Stimulated activated memory B cell treated with anti-CD40 and anti-IgM and Interleukin-4, amounts not matched to agents 10 μg/mL and 1 μg/mL and 100 μg/mL, for 72 hours (primary cell): Measurements from ENCODE around the gene EXOC4.

Experiments used
- ATAC-seq: fragments of 150-1000 bp; cut with Tn5 transposase; 2 replicates; pipeline ENCODE4 v1.10.0; 2021
- H3K27ac Mint-ChIP-seq: one replicate; pipeline ENCODE4 v1.8.0; 2022; ENCODE audit warnings: mild to moderate bottlenecking, mixed read lengths
- H3K27me3 Mint-ChIP-seq: one replicate; pipeline ENCODE4 v1.8.0; 2022; ENCODE audit warnings: mixed read lengths
- H3K36me3 Mint-ChIP-seq: one replicate; pipeline ENCODE4 v1.8.0; 2022; ENCODE audit warnings: mixed read lengths
- H3K4me1 Mint-ChIP-seq: one replicate; pipeline ENCODE4 v1.8.0; 2022; ENCODE audit warnings: mixed read lengths
- H3K4me3 Mint-ChIP-seq: one replicate; pipeline ENCODE4 v1.8.0; 2022; ENCODE audit warnings: mild to moderate bottlenecking, moderate library complexity, mixed read lengths
- H3K9me3 Mint-ChIP-seq: one replicate; pipeline ENCODE4 v1.8.0; 2022; ENCODE audit warnings: mixed read lengths

The EXOC4 gene

GRCh38 chr7:133921635-133922182 is 668.8 kb downstream of the EXOC4 start:
- H3K27me3 Mint-ChIP-seq, result no peaks in the 10 kb centered on the region
- no peak overlapping the region for H3K4me3 Mint-ChIP-seq
- peaks cover 23% of the 10 kb centered on the region for H3K9me3 Mint-ChIP-seq
- no peaks in the 10 kb centered on the region for H3K4me1 Mint-ChIP-seq
- no peak overlapping the region for H3K27ac Mint-ChIP-seq
- peaks cover 52% of the 10 kb centered on the region for H3K36me3 Mint-ChIP-seq
- no peak for ATAC-seq

- peaks cover 23% of the 10 kb centered on the region for H3K9me3 Mint-ChIP-seq
- H3K27me3 Mint-ChIP-seq, result no peaks in the 10 kb centered on the region
Measured at GRCh38 chr7:133923974-133924373, 671.1 kb downstream of the EXOC4 start.

GRCh38 chr7:133931053-133931452 is 678.2 kb downstream of the EXOC4 start:
- ATAC-seq, result no peak
- Mint-ChIP-seq H3K36me3 (peaks cover 30% of the 10 kb centered on the region), H3K4me1 (no peaks in the 10 kb centered on the region), H3K9me3 (no peaks in the 10 kb centered on the region), H3K4me3 (no peak overlapping the region), H3K27me3 (no peaks in the 10 kb centered on the region), H3K27ac (no peak overlapping the region)

More at GRCh38 chr7:133923974-133924373, 671.1 kb downstream of the EXOC4 start:
- H3K27ac Mint-ChIP-seq, result no peak overlapping the region
- peaks cover 40% of the 10 kb centered on the region for H3K36me3 Mint-ChIP-seq
- ATAC-seq, result no peak
- no peaks in the 10 kb centered on the region for H3K4me1 Mint-ChIP-seq
- no peak overlapping the region for H3K4me3 Mint-ChIP-seq

GRCh38 chr7:133932591-133932990 is 679.7 kb downstream of the EXOC4 start:
- Mint-ChIP-seq H3K27me3 (no peaks in the 10 kb centered on the region), H3K27ac (no peak overlapping the region), H3K4me3 (no peak overlapping the region), H3K9me3 (no peaks in the 10 kb centered on the region), H3K36me3 (peaks cover 43% of the 10 kb centered on the region), H3K4me1 (no peaks in the 10 kb centered on the region)
- no peak for ATAC-seq

- Mint-ChIP-seq H3K36me3 (peaks cover 53% of the 10 kb centered on the region), H3K27ac (no peak overlapping the region), H3K9me3 (no peaks in the 10 kb centered on the region), H3K4me3 (no peak overlapping the region), H3K27me3 (no peaks in the 10 kb centered on the region), H3K4me1 (no peaks in the 10 kb centered on the region)
- no peak for ATAC-seq
Measured at GRCh38 chr7:133934262-133934976, 681.5 kb downstream of the EXOC4 start.

GRCh38 chr7:133934977-133935330 is 682.1 kb downstream of the EXOC4 start:
- Mint-ChIP-seq H3K36me3 (peaks cover 54% of the 10 kb centered on the region), H3K4me3 (no peak overlapping the region), H3K9me3 (no peaks in the 10 kb centered on the region), H3K27ac (no peak overlapping the region), H3K27me3 (no peaks in the 10 kb centered on the region), H3K4me1 (no peaks in the 10 kb centered on the region)
- no peak for ATAC-seq

GRCh38 chr7:133936074-133936473 is 683.2 kb downstream of the EXOC4 start:
- H3K27ac Mint-ChIP-seq, result no peak overlapping the region
- H3K4me1 Mint-ChIP-seq, result no peaks in the 10 kb centered on the region
- no peaks in the 10 kb centered on the region for H3K9me3 Mint-ChIP-seq
- H3K4me3 Mint-ChIP-seq, result no peak overlapping the region
- no peaks in the 10 kb centered on the region for H3K27me3 Mint-ChIP-seq
- no peak for ATAC-seq
- peaks cover 50% of the 10 kb centered on the region for H3K36me3 Mint-ChIP-seq

GRCh38 chr7:133937786-133938185 is 684.9 kb downstream of the EXOC4 start:
- Mint-ChIP-seq H3K27me3 (no peaks in the 10 kb centered on the region), H3K9me3 (no peaks in the 10 kb centered on the region), H3K4me1 (no peaks in the 10 kb centered on the region), H3K4me3 (no peak overlapping the region), H3K27ac (no peak overlapping the region), H3K36me3 (peaks cover 49% of the 10 kb centered on the region)
- no peak for ATAC-seq

- H3K36me3 Mint-ChIP-seq, result peaks cover 53% of the 10 kb centered on the region
- H3K9me3 Mint-ChIP-seq, result no peaks in the 10 kb centered on the region
- no peaks in the 10 kb centered on the region for H3K4me1 Mint-ChIP-seq
Measured at GRCh38 chr7:133940368-133940767, 687.5 kb downstream of the EXOC4 start.

GRCh38 chr7:133941496-133941895 is 688.6 kb downstream of the EXOC4 start:
- no peaks in the 10 kb centered on the region for H3K27me3 Mint-ChIP-seq
- ATAC-seq, result no peak
- no peaks in the 10 kb centered on the region for H3K4me1 Mint-ChIP-seq
- H3K9me3 Mint-ChIP-seq, result no peaks in the 10 kb centered on the region
- H3K4me3 Mint-ChIP-seq, result no peak overlapping the region
- H3K27ac Mint-ChIP-seq, result no peak overlapping the region
- H3K36me3 Mint-ChIP-seq, result peaks cover 59% of the 10 kb centered on the region

More at GRCh38 chr7:133940368-133940767, 687.5 kb downstream of the EXOC4 start:
- H3K27ac Mint-ChIP-seq, result no peak overlapping the region
- H3K27me3 Mint-ChIP-seq, result no peaks in the 10 kb centered on the region
- no peak overlapping the region for H3K4me3 Mint-ChIP-seq
- no peak for ATAC-seq

- peaks cover 46% of the 10 kb centered on the region for H3K36me3 Mint-ChIP-seq
- H3K9me3 Mint-ChIP-seq, result no peaks in the 10 kb centered on the region
- H3K27me3 Mint-ChIP-seq, result no peaks in the 10 kb centered on the region
- no peaks in the 10 kb centered on the region for H3K4me1 Mint-ChIP-seq
- no peak overlapping the region for H3K27ac Mint-ChIP-seq
- no peak for ATAC-seq
- H3K4me3 Mint-ChIP-seq, result no peak overlapping the region
Measured at GRCh38 chr7:133945497-133945896, 692.6 kb downstream of the EXOC4 start.

GRCh38 chr7:133947458-133948254 is 694.8 kb downstream of the EXOC4 start:
- H3K36me3 Mint-ChIP-seq, result peaks cover 54% of the 10 kb centered on the region
- H3K27me3 Mint-ChIP-seq, result no peaks in the 10 kb centered on the region
- no peaks in the 10 kb centered on the region for H3K9me3 Mint-ChIP-seq
- H3K4me3 Mint-ChIP-seq, result no peak overlapping the region
- ATAC-seq, result no peak
- no peaks in the 10 kb centered on the region for H3K4me1 Mint-ChIP-seq
- H3K27ac Mint-ChIP-seq, result no peak overlapping the region

- no peaks in the 10 kb centered on the region for H3K9me3 Mint-ChIP-seq
- H3K36me3 Mint-ChIP-seq, result peaks cover 60% of the 10 kb centered on the region
- H3K4me3 Mint-ChIP-seq, result no peak overlapping the region
- ATAC-seq, result no peak
- no peaks in the 10 kb centered on the region for H3K27me3 Mint-ChIP-seq
- no peak overlapping the region for H3K27ac Mint-ChIP-seq
- no peaks in the 10 kb centered on the region for H3K4me1 Mint-ChIP-seq
Measured at GRCh38 chr7:133948588-133948987, 695.7 kb downstream of the EXOC4 start.

GRCh38 chr7:133950855-133951254 is 698.0 kb downstream of the EXOC4 start:
- Mint-ChIP-seq H3K4me3 (no peak overlapping the region), H3K27ac (no peak overlapping the region), H3K36me3 (peaks cover 65% of the 10 kb centered on the region), H3K27me3 (no peaks in the 10 kb centered on the region), H3K9me3 (no peaks in the 10 kb centered on the region), H3K4me1 (no peaks in the 10 kb centered on the region)
- ATAC-seq, result no peak

- Mint-ChIP-seq H3K27ac (no peak overlapping the region), H3K4me1 (no peaks in the 10 kb centered on the region), H3K4me3 (no peak overlapping the region), H3K36me3 (peaks cover 55% of the 10 kb centered on the region), H3K27me3 (no peaks in the 10 kb centered on the region), H3K9me3 (no peaks in the 10 kb centered on the region)
- ATAC-seq, result no peak
Measured at GRCh38 chr7:133955208-133955607, 702.3 kb downstream of the EXOC4 start.

- Mint-ChIP-seq H3K27me3 (no peaks in the 10 kb centered on the region), H3K4me1 (no peaks in the 10 kb centered on the region), H3K9me3 (no peaks in the 10 kb centered on the region), H3K4me3 (no peak overlapping the region), H3K27ac (no peak overlapping the region), H3K36me3 (peaks cover 51% of the 10 kb centered on the region)
- ATAC-seq, result no peak
Measured at GRCh38 chr7:133957845-133958244, 705.0 kb downstream of the EXOC4 start.
